BLaER1 (cell line): ENCODE measurements around the gene MAP3K14.
"Not testable (repeated sequence)": the region's sequence is repeated elsewhere in the genome, so short reads cannot be mapped to it uniquely, and the experiment has no call there.

ENCODE experiments used
- H3K27ac ChIP-seq: shearing (Covaris generic); formaldehyde crosslinking; 2 replicates; pipeline ENCODE4 v1.8.1; 2022
- H3K27me3 ChIP-seq: shearing (Covaris generic); formaldehyde crosslinking; 2 replicates; pipeline ENCODE4 v1.8.1; 2022
- H3K36me3 ChIP-seq: shearing (Covaris generic); formaldehyde crosslinking; 2 replicates; pipeline ENCODE4 v1.8.1; 2022
- H3K4me1 ChIP-seq: shearing (Covaris generic); formaldehyde crosslinking; 2 replicates; pipeline ENCODE4 v1.8.1; 2022
- H3K4me2 ChIP-seq: shearing (Covaris generic); formaldehyde crosslinking; 2 replicates; pipeline ENCODE4 v1.8.1; 2022
- H3K4me3 ChIP-seq: shearing (Covaris generic); formaldehyde crosslinking; 2 replicates; pipeline ENCODE4 v1.8.1; 2022
- H3K9ac ChIP-seq: shearing (Covaris generic); formaldehyde crosslinking; 2 replicates; pipeline ENCODE4 v1.8.1; 2022
- H3K9me3 ChIP-seq: shearing (Covaris generic); formaldehyde crosslinking; 2 replicates; pipeline ENCODE4 v1.8.1; 2022
- H4K20me1 ChIP-seq: shearing (Covaris generic); formaldehyde crosslinking; 2 replicates; pipeline ENCODE4 v1.8.1; 2022
- Cebpa-rat ChIP-seq: shearing (Covaris generic); IDR thresholded peaks from 2 replicates; pipeline ENCODE4 v1.8.1; 2022

The MAP3K14 gene

GRCh38 chr17:45262516-45263476, 54.0 kb downstream of the MAP3K14 start:
- peak overlapping the region; percentile 62 for H3K27ac ChIP-seq
- peak overlapping the region; percentile 71 for H3K9ac ChIP-seq
- H3K36me3 ChIP-seq, result peaks cover 53% of the 10 kb centered on the region
- peak overlapping the region; percentile 96 for H3K4me2 ChIP-seq
- H3K4me3 ChIP-seq, result peak overlapping the region; percentile 70
- peaks cover 56% of the 10 kb centered on the region for H4K20me1 ChIP-seq
- H3K4me1 ChIP-seq, result peaks cover 75% of the 10 kb centered on the region
- H3K27me3 ChIP-seq, result no peaks in the 10 kb centered on the region
- H3K9me3 ChIP-seq, result no peaks in the 10 kb centered on the region
- no peak for TF ChIP-seq Cebpa-rat

GRCh38 chr17:45261577-45262515, 55.0 kb downstream of the MAP3K14 start, which contains the start of gene SPATA32:
Gene SPATA32 (minus strand): TSS chr17:45262094. CDS start chr17:45262016, 78 bp downstream.
- Histone ChIP-seq H3K4me3 (peak within 1 kb of the TSS; percentile 70), H3K9me3 (no peaks in the 10 kb centered on the region), H3K36me3 (peaks cover 44% of the 10 kb centered on the region), H4K20me1 (peaks cover 52% of the 10 kb centered on the region), H3K9ac (peak within 1 kb of the TSS; percentile 71), H3K4me2 (peak within 1 kb of the TSS; percentile 96), H3K27ac (peak within 1 kb of the TSS; percentile 62), H3K27me3 (no peaks in the 10 kb centered on the region), H3K4me1 (peaks cover 75% of the 10 kb centered on the region)
- TF ChIP-seq Cebpa-rat, result no peak

- Histone ChIP-seq H3K4me3 (no peak overlapping the region), H3K9me3 (no peaks in the 10 kb centered on the region), H3K4me2 (no peak overlapping the region), H3K27me3 (no peaks in the 10 kb centered on the region), H4K20me1 (peaks cover 38% of the 10 kb centered on the region), H3K9ac (no peak overlapping the region), H3K36me3 (peaks cover 28% of the 10 kb centered on the region), H3K4me1 (peaks cover 75% of the 10 kb centered on the region), H3K27ac (no peak overlapping the region)
- no peak for TF ChIP-seq Cebpa-rat
Measured at GRCh38 chr17:45260204-45260783, 56.5 kb downstream of the MAP3K14 start.

GRCh38 chr17:45258981-45259380, 57.8 kb downstream of the MAP3K14 start:
- H3K4me3 ChIP-seq, result no peak overlapping the region
- H3K4me1 ChIP-seq, result peaks cover 75% of the 10 kb centered on the region
- H4K20me1 ChIP-seq, result peaks cover 25% of the 10 kb centered on the region
- peaks cover 15% of the 10 kb centered on the region for H3K36me3 ChIP-seq
- H3K9me3 ChIP-seq, result no peaks in the 10 kb centered on the region
- H3K27ac ChIP-seq, result no peak overlapping the region
- H3K4me2 ChIP-seq, result no peak overlapping the region
- no peak overlapping the region for H3K9ac ChIP-seq
- H3K27me3 ChIP-seq, result no peaks in the 10 kb centered on the region
- TF ChIP-seq Cebpa-rat, result no peak

- Histone ChIP-seq H3K27ac (peak overlapping the region; percentile 63), H3K36me3 (no peaks in the 10 kb centered on the region), H3K9me3 (no peaks in the 10 kb centered on the region), H4K20me1 (0 out of 2 replicates have a peak, but pooled peaks cover 7% of the 10 kb centered on the region), H3K4me2 (peak overlapping the region; percentile 78), H3K27me3 (no peaks in the 10 kb centered on the region), H3K9ac (no peak overlapping the region), H3K4me1 (peaks cover 62% of the 10 kb centered on the region), H3K4me3 (no peak overlapping the region)
- no peak for TF ChIP-seq Cebpa-rat
Measured at GRCh38 chr17:45257115-45257514, 59.7 kb downstream of the MAP3K14 start.

GRCh38 chr17:45256114-45256966, 60.5 kb downstream of the MAP3K14 start:
- Histone ChIP-seq H3K9me3 (no peaks in the 10 kb centered on the region), H3K4me2 (peak overlapping the region; percentile 78), H3K27me3 (no peaks in the 10 kb centered on the region), H3K4me1 (peaks cover 55% of the 10 kb centered on the region), H4K20me1 (0 out of 2 replicates have a peak, but pooled peaks cover 7% of the 10 kb centered on the region), H3K27ac (peak overlapping the region; percentile 63), H3K4me3 (no peak overlapping the region), H3K9ac (0 out of 2 replicates have a peak overlapping the region, but pooled peaks have one; percentile 24), H3K36me3 (peaks cover 1% of the 10 kb centered on the region; the same call in 1 of the 2 replicates)
- TF ChIP-seq Cebpa-rat, result no peak

DNA sequence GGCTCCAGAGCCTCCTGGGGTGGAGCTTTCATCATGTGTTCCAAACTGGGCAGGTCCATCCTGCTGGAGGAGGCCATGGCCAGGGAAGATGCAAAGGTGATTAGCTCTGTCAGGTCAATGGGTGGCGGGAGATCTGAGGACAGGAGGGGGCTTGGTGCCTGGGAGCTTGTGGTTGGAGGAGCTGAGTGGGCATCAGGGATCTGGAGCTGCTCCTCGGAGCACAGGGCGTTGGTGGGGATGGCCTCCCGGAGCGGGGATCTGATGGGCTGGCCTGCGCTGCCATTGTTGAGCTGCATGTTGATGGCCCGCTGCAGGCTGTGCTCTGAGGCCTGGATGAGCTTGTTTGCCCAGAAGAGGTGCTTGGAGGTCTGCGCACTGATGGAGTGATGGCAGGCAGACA, 61.5 kb downstream of the MAP3K14 start:
- no peak for TF ChIP-seq Cebpa-rat
- Histone ChIP-seq H3K4me3 (no peak overlapping the region), H3K36me3 (peaks cover 11% of the 10 kb centered on the region), H3K9ac (no peak overlapping the region), H3K4me2 (peak overlapping the region; percentile 78), H3K27ac (0 out of 2 replicates have a peak overlapping the region, but pooled peaks have one; percentile 63), H3K4me1 (peaks cover 49% of the 10 kb centered on the region), H3K27me3 (no peaks in the 10 kb centered on the region), H4K20me1 (0 out of 2 replicates have a peak, but pooled peaks cover 7% of the 10 kb centered on the region), H3K9me3 (0 out of 2 replicates have a peak, but pooled peaks cover 5% of the 10 kb centered on the region)

- H3K4me3 ChIP-seq, result no peak overlapping the region
- peaks cover 61% of the 10 kb centered on the region for H3K4me1 ChIP-seq
- no peak overlapping the region for H3K9ac ChIP-seq
- no peak overlapping the region for H3K27ac ChIP-seq
- 0 out of 2 replicates have a peak, but pooled peaks cover 7% of the 10 kb centered on the region for H4K20me1 ChIP-seq
- H3K4me2 ChIP-seq, result no peak overlapping the region
- 0 out of 2 replicates have a peak, but pooled peaks cover 6% of the 10 kb centered on the region for H3K9me3 ChIP-seq
- TF ChIP-seq Cebpa-rat, result no peak
- H3K36me3 ChIP-seq, result peaks cover 21% of the 10 kb centered on the region
- H3K27me3 ChIP-seq, result no peaks in the 10 kb centered on the region
Measured at GRCh38 chr17:45253879-45254278, 62.9 kb downstream of the MAP3K14 start.

GRCh38 chr17:45253237-45253636, 63.6 kb downstream of the MAP3K14 start:
- Histone ChIP-seq H3K4me1 (peaks cover 67% of the 10 kb centered on the region), H3K36me3 (peaks cover 21% of the 10 kb centered on the region)
- not testable (repeated sequence) for H3K4me2 ChIP-seq, H3K9me3 ChIP-seq, H3K27me3 ChIP-seq, H3K9ac ChIP-seq, H3K4me3 ChIP-seq, H3K27ac ChIP-seq, H4K20me1 ChIP-seq
